Dermis microvascular lymphatic vessel endothelial cell (primary cell): ENCODE results near the gene KLF16. TPM values are rescaled to one million over a fixed set of nuclear protein-coding genes. Genes with fewer than 3 reads are reported as not detected.
"Not testable (repeated sequence)": the region's sequence is repeated elsewhere in the genome, so short reads cannot be mapped to it uniquely, and the experiment has no call there.

Source experiments
- DNase-seq, 2 donors: peaks; one replicate each; pipeline versions ENCODE4 v3.0.0 to v3.0.0-alpha.2; 2010; ENCODE audit warnings: low read depth in 2 of 2
- total RNA-seq: library from RNA; depleted of rRNA; stranded (reverse); fragments of >200 nt; gene quantifications from 2 replicates; pipeline ENCODE4 v1.2.1, GENCODE V29; 2014

KLF16 gene
- total RNA-seq, 1 donor from 2014 or later: 3.7 TPM

DNA sequence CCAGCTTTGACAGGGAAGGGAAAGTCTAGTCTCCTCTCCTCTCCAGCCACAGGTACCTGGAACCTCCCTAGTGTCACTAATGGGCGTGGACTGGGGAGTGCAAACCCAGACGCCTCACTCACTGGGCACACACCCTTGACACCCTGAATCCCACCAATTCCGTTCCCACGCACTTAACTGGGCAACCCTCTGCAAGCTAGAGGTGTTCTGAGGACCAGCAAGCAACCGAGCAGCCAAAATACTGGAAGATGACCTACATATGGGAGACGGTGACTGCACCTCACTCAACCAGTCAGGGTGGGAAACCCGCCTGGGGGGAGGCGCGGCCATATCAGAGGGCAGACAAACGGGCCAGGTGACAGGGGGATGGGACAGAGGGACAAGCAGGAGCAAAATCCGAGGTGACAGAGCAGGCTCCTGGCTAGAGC lies 20.9 kb upstream of the KLF16 start:
- DNase-seq: no peak

DNA sequence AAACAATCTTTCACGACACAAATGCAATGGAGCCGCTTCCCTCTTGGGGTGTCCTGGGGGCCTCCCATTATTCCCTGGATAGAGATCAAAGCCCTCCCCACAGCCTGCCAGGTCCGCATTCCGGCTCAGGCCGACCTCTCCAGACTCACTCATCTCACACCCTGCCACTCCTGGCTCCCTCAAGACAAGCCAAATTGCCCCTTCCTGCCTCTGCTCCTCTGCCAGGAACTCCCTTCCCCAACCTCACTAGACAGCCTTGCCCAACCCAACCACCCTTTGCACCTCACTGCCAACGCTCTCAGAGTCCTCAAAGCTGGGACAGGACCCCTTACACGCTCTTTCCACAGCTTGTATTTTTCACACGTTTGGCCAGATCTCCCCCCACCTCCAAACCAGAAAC lies 20.4 kb upstream of the KLF16 start:
- DNase-seq: no peak

DNA sequence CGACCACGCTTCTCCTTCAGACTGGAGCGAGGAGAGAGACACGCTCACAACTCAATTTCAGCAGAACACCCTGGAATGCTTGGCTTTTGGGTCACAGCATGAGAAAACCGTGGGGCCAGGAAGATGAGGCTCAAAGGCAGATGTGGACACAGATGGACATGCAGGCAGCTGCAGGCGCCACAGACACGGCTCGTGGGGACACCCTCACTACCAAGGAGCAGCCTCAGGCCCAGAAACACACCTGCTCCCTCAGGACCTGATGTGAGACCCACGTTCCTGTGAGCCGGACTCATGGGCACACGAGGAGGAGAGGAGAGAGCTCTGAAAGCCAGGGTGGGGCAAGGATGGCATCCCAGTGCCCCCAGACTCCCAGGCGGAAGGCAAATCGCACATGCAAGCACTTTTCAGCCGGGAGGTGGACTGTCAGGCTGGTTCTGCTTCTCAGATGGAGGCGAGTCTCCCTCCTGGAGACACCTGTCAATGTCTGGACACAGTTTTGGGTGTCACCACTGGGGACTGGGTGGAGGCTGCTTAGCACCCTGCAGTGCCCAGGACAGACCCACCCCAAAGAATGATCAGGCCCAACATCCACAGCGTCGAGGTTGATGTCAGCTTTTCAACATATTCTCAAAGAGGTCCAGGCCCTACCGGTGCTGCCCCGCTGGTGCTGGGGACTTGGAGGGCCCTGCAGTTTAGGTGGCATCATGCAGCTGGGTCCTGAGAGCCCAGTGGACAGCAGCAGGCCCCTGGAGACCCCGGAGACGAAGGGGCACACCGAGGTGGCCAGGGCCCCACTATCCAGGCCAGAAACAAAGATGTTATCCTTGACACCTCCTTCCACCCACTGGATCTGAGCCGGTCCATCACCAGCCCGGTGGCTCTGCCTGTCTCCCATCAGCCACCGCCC lies 19.7 kb upstream of the KLF16 start:
- no peak for DNase-seq

- DNase-seq: peak in 1 of 2 donors; percentile 62
Measured at GRCh38 chr19:1882089-1882785, 18.9 kb upstream of the KLF16 start.

DNA sequence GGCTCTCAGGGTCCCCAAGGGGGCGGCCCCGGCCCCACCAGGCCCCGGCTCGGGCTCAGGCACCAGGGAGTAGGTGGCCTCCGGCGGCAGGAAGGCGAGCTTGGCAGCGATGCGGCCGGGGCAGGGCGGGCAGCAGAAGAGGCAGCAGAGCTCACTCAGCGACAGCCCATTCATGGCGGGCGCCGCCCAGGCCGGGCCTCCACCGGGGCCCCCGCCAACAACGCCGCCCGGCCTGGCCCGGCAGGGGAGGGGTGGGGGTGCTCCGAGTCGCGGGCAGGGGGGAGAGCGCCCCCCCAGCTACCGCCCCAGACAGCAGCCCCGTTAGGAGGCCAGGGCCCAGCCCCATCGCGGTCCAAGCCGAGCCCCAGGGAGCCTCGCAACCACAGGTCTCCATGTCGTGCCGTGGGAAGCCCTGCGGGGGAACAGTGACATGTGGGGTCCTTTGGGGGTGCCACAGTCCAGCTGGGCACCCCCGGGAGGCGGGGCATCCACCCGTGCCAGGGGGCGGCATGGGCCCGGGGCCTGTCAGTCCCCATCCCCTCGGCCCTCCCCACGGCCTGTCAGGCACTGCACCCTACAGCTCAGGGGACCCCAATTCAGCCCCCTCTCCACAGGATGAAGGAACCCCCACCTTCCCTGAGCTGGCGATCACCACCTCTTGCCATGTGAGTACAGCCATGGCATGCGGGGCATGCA lies 18.2 kb upstream of the KLF16 start:
- not testable (repeated sequence) for DNase-seq

DNA sequence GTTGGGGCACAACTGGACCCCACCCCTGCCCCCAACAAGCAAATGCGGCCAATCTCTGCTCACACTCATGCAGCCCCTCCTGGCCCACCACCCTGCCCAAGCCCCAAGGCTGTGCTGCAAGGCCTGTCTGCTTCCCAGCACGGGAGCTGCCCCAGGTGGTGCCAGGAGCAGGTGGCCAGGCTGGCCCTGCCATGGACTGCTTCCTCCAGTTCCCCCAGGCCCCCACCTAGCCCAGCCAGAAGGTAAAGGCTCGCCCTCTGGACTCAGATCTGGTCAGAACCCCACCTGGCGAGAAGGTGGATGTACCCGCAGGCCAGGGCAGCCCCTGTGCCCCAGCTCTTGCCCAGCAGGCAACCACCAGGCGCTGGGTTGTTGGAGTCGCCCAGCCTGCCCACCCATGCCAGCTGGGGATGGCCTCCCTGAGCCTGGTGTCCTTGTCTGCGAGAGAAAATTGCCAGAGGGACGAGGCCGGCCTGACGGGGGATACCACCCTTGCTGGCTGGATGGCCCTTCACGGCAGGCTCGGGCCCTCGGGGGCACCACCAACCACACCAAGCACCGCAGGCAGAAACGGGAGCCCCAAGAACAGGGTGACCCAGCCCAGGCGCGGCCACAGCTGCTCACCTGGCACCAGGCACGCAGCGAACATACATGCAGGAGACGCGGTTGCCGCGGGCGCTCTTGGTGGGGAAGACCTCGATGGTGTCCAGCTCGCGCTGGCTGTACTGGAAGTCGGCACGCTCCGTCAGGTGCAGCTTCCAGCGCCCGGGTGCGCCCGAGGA lies 17.4 kb upstream of the KLF16 start:
- DNase-seq: no peak

DNA sequence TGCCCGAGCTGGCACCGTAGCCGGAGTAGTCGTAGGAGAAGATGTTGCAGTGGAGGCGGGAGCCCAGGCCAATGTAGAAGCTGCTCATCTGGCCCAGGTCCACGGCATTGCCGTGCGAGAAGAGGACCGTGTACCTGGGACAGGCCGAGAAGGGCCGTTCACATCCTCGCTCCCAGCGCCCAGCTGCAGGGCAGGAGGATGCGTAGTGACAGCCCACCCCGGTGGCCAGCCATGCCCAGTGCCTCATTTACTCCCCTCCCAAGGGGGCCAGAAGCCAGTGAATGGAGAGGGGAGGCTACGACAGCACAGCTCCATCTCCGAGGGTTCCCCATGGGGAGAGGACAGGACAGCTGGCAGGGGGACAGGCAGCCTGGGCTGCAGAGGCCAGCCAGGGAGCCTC lies 16.6 kb upstream of the KLF16 start:
- not testable (repeated sequence) for DNase-seq

GRCh38 chr19:1878583-1878982 lies 15.2 kb upstream of the KLF16 start:
- DNase-seq: not testable (repeated sequence)

DNA sequence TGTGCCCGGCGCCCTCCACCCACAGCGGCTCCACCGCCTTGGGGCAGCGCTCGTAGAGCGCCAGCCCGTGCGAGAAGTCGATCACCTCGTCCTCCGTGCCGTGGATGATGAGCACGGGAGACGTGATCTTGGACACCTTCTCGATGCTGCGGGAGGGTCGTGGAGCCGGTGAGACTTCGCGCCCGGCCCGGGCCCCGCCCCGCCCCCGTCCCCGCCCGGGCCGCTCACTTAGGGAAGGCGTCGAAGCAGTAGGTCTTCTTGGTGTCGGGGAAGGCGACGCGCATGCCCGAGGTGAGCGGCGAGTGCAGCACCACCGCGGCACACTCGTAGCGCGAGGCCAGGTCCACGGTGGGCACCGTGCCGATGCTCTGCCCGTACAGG lies 13.9 kb upstream of the KLF16 start:
- not testable (repeated sequence) for DNase-seq

GRCh38 chr19:1876496-1877279 lies 13.3 kb upstream of the KLF16 start:
- DNase-seq: not testable (repeated sequence)

DNA sequence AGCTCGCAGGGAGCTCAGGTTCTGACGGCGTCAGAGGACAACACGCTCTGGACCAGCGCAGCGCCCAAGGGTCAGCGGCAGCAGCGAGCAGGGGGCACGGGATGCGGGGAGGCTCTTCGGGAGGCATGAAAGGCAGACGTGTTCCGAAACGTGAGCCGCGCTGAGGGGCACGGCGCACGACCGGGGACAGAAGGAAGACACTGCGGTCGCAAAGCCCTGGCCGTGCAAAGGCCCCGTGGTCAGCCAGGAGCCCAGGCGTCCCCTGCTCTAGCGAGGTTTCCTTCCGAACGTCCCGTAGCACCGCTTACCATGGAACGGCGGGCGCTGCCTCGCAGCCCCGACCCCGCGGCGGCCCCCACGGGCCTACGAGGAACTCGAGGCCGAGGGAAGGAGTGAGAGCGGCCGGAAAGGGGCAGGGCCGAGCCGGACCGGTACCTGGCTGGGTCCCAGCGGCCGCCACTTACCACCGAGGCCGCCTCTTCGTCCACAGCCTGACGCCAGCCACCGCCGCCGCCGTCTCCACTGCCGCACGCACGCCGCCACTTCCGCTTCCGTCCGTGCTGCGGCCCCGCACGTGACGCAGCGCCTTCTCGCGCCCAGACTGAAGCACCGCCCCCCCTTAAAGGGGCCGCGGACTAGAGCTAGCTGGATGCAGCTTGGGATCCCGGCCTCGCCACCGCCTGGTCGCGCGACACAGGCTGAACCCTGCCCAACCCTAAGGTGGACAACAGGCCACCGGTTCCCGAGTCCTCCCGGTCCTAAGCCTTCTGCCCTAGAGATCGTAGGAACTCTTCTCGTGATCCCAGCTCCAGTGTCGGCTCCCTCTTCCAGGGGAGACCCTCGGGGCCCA lies 12.5 kb upstream of the KLF16 start:
- peak; percentile 68 to 92 for DNase-seq

GRCh38 chr19:1875265-1875645 lies 11.9 kb upstream of the KLF16 start:
- DNase-seq: not testable (repeated sequence)

DNA sequence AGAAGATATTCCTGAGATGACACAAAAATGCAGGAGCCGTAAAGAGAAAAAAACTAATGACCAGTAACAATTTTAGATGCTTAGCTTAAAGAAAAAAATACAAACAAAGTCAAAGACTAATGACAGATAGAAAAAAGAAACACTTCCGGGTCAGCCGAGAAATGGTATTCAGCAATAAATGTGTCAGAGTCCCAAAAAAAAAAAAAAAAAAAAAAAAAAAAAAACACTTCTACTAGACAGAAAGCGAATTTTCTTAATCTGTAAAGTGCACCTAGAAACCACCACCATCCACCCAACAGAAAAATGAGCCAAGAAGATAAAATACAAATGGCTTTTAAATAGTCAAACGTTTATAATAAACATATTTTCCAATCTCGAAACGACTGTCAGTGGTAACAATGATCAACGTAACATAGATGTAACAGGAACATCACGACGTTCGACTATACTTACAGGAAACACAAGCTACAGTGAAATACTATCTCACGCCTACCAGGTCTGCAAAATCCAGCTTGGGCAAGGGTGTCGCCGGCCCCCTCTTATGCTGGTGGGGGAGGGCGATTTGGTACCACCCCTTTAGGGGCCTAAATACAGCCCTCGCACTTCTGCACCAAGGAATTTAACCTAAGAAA lies 11.3 kb upstream of the KLF16 start:
- peak in 1 of 2 donors; percentile 42 for DNase-seq

DNA sequence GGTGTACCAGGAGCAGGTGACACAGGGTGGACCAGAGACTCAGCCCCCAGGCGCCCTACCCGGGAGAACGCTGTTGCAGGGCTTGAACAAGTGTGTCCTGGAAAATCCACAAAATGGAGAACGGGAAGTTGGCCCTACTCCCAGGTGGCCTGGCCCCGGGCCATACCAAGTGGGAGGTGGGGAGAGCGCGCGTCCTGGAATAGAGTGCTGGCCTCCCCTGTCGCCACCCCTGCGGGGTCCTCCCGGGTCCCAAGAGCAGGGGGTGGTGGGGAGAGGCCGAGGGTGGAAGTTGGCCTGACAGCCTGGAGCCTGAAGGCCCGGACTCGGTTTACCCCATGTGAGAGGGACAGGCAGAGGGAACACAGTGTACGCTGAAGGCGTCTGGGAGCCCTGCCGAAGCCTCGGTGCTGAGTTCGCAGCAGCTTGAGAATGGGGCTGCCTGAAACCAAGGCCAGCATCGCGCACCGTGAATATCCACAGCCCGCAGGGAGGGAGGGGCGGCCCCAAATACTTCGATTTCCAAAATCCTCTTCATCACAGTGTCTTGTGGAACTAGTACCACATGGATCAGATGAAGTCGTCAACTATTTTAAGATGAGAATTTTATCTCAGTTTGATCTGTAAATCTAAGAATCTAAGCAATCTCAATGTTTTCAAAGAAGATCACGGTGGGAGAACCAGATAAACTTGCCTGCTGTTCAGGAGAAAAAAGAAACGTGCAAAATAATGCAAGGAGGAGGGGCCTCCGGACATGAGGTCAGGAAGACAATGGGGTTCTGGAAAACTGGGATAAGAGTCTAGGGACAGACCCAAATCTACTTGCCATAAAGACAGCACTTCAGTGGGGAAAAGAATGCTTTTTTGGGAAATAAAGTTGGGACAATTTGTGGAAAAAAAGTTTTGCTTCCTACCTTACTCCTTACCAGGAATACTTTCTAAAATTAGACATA lies 10.4 kb upstream of the KLF16 start:
- DNase-seq: peak; percentile 57 to 70

- DNase-seq: no peak
Measured at GRCh38 chr19:1872807-1873523, 9.6 kb upstream of the KLF16 start.

- DNase-seq: no peak
Measured at GRCh38 chr19:1871630-1872029, 8.3 kb upstream of the KLF16 start.

GRCh38 chr19:1871140-1871597 lies 7.8 kb upstream of the KLF16 start:
- DNase-seq: no peak
